Measurements from ENCODE around the gene VTI1A. TPM values are rescaled to one million over a fixed set of nuclear protein-coding genes. Genes with fewer than 3 reads are reported as not detected.
A peak's percentile ranks its signal among the peaks of the same experiment; 100 is the strongest.

VTI1A gene
- total RNA-seq, 1 experiment from 2014 or later: 18.1 TPM

DNA sequence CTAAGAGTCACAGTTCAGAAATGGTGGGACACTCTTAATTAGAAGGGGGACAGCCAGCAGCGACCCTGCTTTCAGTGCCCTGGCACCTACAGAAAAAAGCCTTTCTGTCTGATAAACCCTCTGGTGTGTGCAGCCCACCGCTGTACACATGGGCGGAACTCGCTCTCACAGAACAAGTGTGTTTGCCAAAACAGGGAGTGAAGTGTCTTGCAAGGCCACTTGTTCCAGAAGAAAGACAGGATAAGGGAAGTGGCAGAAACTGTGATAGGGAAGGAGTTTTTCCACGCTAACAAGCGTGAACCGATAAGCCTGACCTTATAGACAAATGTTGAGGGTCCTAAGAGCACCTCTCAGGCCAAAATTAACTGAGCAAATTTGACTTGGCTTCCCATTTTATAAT is 299.3 kb downstream of the VTI1A start:
- H3K79me2 ChIP-seq (ENCODE audit: low read depth): no peaks in the 10 kb centered on the region
- H3K27me3 ChIP-seq (ENCODE audit: insufficient read depth, low read depth): no peaks in the 10 kb centered on the region
- H3K4me3 ChIP-seq: no peak overlapping the region
- H3K4me2 ChIP-seq: no peak overlapping the region
- TF ChIP-seq, protein P1, sequence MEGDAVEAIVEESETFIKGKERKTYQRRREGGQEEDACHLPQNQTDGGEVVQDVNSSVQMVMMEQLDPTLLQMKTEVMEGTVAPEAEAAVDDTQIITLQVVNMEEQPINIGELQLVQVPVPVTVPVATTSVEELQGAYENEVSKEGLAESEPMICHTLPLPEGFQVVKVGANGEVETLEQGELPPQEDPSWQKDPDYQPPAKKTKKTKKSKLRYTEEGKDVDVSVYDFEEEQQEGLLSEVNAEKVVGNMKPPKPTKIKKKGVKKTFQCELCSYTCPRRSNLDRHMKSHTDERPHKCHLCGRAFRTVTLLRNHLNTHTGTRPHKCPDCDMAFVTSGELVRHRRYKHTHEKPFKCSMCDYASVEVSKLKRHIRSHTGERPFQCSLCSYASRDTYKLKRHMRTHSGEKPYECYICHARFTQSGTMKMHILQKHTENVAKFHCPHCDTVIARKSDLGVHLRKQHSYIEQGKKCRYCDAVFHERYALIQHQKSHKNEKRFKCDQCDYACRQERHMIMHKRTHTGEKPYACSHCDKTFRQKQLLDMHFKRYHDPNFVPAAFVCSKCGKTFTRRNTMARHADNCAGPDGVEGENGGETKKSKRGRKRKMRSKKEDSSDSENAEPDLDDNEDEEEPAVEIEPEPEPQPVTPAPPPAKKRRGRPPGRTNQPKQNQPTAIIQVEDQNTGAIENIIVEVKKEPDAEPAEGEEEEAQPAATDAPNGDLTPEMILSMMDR (conservative IDR thresholded peaks at IDR 0.05): no peak
- no peak for TF ChIP-seq EZH2 (IDR thresholded peaks at IDR 0.05; ENCODE audit: low read depth)
- intact Hi-C loops (cut with micrococcal nuclease; ENCODE audit: unreplicated experiment): loop anchor here (10.0 kb wide), 1 partner anchor 208 kb away; the partner anchor contains the start of gene TCF7L2
- H3K9me3 ChIP-seq (ENCODE audit: insufficient read depth, low read depth): no peaks in the 10 kb centered on the region
- H3K27ac ChIP-seq: no peak overlapping the region
- no peaks in the 10 kb centered on the region for H4K20me1 ChIP-seq (ENCODE audit: insufficient read depth)
- no peak overlapping the region for H2AFZ ChIP-seq
- H3K36me3 ChIP-seq (ENCODE audit: low read depth): no peaks in the 10 kb centered on the region
- H3K4me1 ChIP-seq (replicated peaks; ENCODE audit: insufficient read depth): peaks cover 32% of the 10 kb centered on the region
- no peaks in the 10 kb centered on the region for H3K9me2 ChIP-seq (ENCODE audit: insufficient read depth)
- peaks cover 16% of the 10 kb centered on the region for H3F3A ChIP-seq (ENCODE audit: insufficient read depth, low read depth)
- no peak for DNase-seq
- CTCF ChIA-PET: no interaction called here
- no TSS peak for BruUV-seq (replicated peaks)
- POLR2A ChIA-PET (ENCODE audit: unreplicated experiment): no interaction called here

DNA sequence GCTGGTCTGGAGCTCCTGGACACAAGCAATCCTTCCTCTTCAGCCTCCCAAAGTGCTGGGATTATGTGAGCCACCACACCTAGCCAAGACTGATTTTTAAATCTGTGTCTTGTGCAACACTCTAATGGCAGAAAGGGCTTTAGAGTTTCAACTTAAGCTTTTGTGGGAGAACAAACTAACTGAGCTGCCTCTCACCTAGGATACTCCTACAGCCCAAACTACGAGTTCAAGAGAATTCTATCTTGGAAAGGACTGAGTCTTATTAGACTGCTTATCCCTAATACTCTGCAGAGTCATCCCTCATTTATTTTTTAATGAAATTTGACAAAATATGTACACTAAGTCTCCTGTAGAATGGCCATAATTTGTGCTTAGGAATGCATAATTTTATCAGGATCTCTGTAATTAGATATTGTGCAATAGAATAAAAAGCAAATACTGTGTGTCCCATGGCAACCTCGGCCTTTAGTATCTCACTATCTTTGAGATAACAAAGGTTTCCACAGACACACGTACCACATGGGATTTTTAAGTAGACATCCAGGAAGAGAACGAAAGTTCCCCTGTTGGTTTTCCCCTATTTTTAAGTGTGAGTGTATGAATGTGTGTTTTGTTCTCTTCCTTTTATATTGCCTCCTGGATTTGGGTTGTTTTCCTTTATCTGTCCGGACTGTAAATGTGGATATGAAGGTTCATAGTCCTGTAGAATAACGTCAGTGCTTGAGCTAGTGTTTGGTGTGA is 303.6 kb downstream of the VTI1A start:
- ChIA-PET POLR2A (ENCODE audit: unreplicated experiment) (no interaction called here), CTCF (no interaction called here)
- BruUV-seq (replicated peaks): no TSS peak
- Histone ChIP-seq H2AFZ (no peak overlapping the region), H3K79me2 (ENCODE audit: low read depth) (no peaks in the 10 kb centered on the region), H3K9me2 (ENCODE audit: insufficient read depth) (no peaks in the 10 kb centered on the region), H3K36me3 (ENCODE audit: low read depth) (no peaks in the 10 kb centered on the region), H4K20me1 (ENCODE audit: insufficient read depth) (no peaks in the 10 kb centered on the region), H3K27me3 (ENCODE audit: insufficient read depth, low read depth) (no peaks in the 10 kb centered on the region), H3K9me3 (ENCODE audit: insufficient read depth, low read depth) (no peaks in the 10 kb centered on the region), H3F3A (ENCODE audit: insufficient read depth, low read depth) (no peaks in the 10 kb centered on the region), H3K4me2 (no peak overlapping the region), H3K4me1 (replicated peaks; ENCODE audit: insufficient read depth) (peaks cover 14% of the 10 kb centered on the region), H3K4me3 (no peak overlapping the region), H3K27ac (no peak overlapping the region)
- no peak for TF ChIP-seq EZH2 (IDR thresholded peaks at IDR 0.05; ENCODE audit: low read depth)
- TF ChIP-seq, protein P1 (conservative IDR thresholded peaks at IDR 0.05): no peak
- DNase-seq: no peak
- intact Hi-C loops (cut with micrococcal nuclease; ENCODE audit: unreplicated experiment): no loop called here

DNA sequence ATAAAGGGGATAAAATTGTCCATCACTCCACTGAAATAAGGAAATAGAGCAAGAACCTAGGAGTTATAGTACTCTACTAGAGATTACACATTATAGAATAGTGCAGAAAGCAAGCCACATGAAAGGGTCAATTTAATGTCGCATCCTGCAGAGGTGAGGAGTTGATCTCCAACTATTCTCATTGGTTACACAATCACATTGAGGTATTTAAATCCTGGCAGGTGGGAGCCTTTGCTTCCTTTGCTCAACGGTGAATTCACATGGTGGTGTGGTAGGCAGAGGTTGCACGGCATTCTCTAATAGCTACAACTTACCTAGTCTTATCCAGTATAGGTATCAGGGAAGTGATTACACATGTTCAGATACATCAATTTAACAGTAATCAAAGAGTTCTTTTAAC is 304.6 kb downstream of the VTI1A start:
- H3K36me3 ChIP-seq (ENCODE audit: low read depth): no peaks in the 10 kb centered on the region
- H3K4me2 ChIP-seq: peak overlapping the region; percentile 4; the same call in 1 of the 2 replicates
- intact Hi-C loops (cut with micrococcal nuclease; ENCODE audit: unreplicated experiment): no loop called here
- H3K4me1 ChIP-seq (replicated peaks; ENCODE audit: insufficient read depth): peaks cover 14% of the 10 kb centered on the region
- no TSS peak for BruUV-seq (replicated peaks)
- H2AFZ ChIP-seq: no peak overlapping the region
- no peaks in the 10 kb centered on the region for H3K79me2 ChIP-seq (ENCODE audit: low read depth)
- no peak for TF ChIP-seq EZH2 (IDR thresholded peaks at IDR 0.05; ENCODE audit: low read depth)
- TF ChIP-seq, protein P1 (conservative IDR thresholded peaks at IDR 0.05): no peak
- no peaks in the 10 kb centered on the region for H3K9me2 ChIP-seq (ENCODE audit: insufficient read depth)
- no peaks in the 10 kb centered on the region for H3K9me3 ChIP-seq (ENCODE audit: insufficient read depth, low read depth)
- CTCF ChIA-PET: no interaction called here
- H3K27me3 ChIP-seq (ENCODE audit: insufficient read depth, low read depth): no peaks in the 10 kb centered on the region
- no peaks in the 10 kb centered on the region for H4K20me1 ChIP-seq (ENCODE audit: insufficient read depth)
- no peaks in the 10 kb centered on the region for H3F3A ChIP-seq (ENCODE audit: insufficient read depth, low read depth)
- POLR2A ChIA-PET (ENCODE audit: unreplicated experiment): no interaction called here
- H3K27ac ChIP-seq: no peak overlapping the region
- no peak for DNase-seq
- no peak overlapping the region for H3K4me3 ChIP-seq
